A549 (cell line): ENCODE results near the gene IGFBP2. TPM values are rescaled to one million over a fixed set of nuclear protein-coding genes. Genes with fewer than 3 reads are reported as not detected.

ENCODE experiments used
- ATAC-seq, 2 experiments: fragments of 200-7000 bp in 1 of 2; fragments of >200 bp in 1 of 2; cut with Nextera tagmentation in 1 of 2; cut with Tn5 transposase in 1 of 2; 3 replicates each; pipeline versions ENCODE4 v1.8.0 to v1.9.1; 2018 to 2020; ENCODE audit warnings: mild to moderate bottlenecking in 1 of 2, moderate library complexity in 1 of 2
- CTCF ChIA-PET: fragments of 300-600 bp; sonication (Branson Sonifier 250); formaldehyde crosslinking; extraction: SDS; loops from one replicate; lab custom pipeline; 2021; ENCODE audit warnings: antibody characterized with exemption, inconsistent platforms; lab: Yijun Ruan, JAX
- POLR2A ChIA-PET: fragments of 350-600 bp; formaldehyde crosslinking; extraction: SDS; loops from one replicate; lab custom pipeline; 2021; ENCODE audit warnings: antibody characterized with exemption, inconsistent platforms; lab: Yijun Ruan, JAX
- DNase-seq, 2 experiments: peaks; one replicate each; pipeline versions ENCODE4 v3.0.0 to v3.0.0-alpha.2; 2011 to 2016; ENCODE audit warnings: low read depth in 1 of 2, low spot score in 1 of 2
- FAIRE-seq: peaks from 2 replicates; lab custom pipeline; 2011; peaks lifted over from hg19 to GRCh38; lab: Jason Lieb, UNC
- H3K27ac ChIP-seq, 2 experiments: fragments of >200 bp; sonication (Bioruptor Twin); formaldehyde crosslinking; 3 replicates each; pipeline ENCODE4 v1.5.1; 2016 to 2017
- H3K4me1 ChIP-seq: fragments of >200 bp; sonication (Bioruptor Twin); formaldehyde crosslinking; 3 replicates; pipeline ENCODE4 v1.6.1; 2016
- H3K4me2 ChIP-seq: fragments of >200 bp; sonication (Bioruptor Twin); formaldehyde crosslinking; 3 replicates; pipeline ENCODE4 v1.6.1; 2016
- H3K4me3 ChIP-seq: fragments of >200 bp; sonication (Bioruptor Twin); formaldehyde crosslinking; 3 replicates; pipeline ENCODE4 v1.5.1; 2016
- H3K9me3 ChIP-seq: fragments of >200 bp; sonication (Bioruptor Twin); formaldehyde crosslinking; 3 replicates; pipeline ENCODE4 v1.6.1; 2016
- CEBPB ChIP-seq, 2 experiments: fragments of >200 bp in 1 of 2; sonication (Bioruptor Twin) in 1 of 2; formaldehyde crosslinking in 1 of 2; IDR thresholded peaks; 2 replicates each; pipeline ENCODE4 v1.6.1; 2012 to 2016
- E2F6 ChIP-seq: IDR thresholded peaks from 2 replicates; pipeline ENCODE4 v1.6.1; 2012; ENCODE audit warnings: low read depth, borderline replicate concordance
- HDAC2 ChIP-seq: fragments of 200-600 bp; sonication (generic); IDR thresholded peaks from 2 replicates; pipeline ENCODE4 v1.6.1; 2016
- JUN ChIP-seq, 2 experiments: fragments of >200 bp; sonication (Bioruptor Twin); formaldehyde crosslinking; IDR thresholded peaks; 2 replicates in 1 of 2; 3 replicates in 1 of 2; pipeline ENCODE4 v1.6.1; 2016 to 2017
- MAX ChIP-seq: IDR thresholded peaks from 2 replicates; pipeline ENCODE4 v1.6.1; 2012
- MAZ ChIP-seq: fragments of 150-350 bp; IDR thresholded peaks from 2 replicates; pipeline ENCODE4 v1.6.1; 2014; ENCODE audit warnings: antibody characterized with exemption, low read depth, low read length, borderline replicate concordance
- NPAS2 ChIP-seq: fragments of 250-450 bp; sonication (Bioruptor Pico); IDR thresholded peaks from 2 replicates; pipeline ENCODE4 v1.8.0; 2022; ENCODE audit warnings: mild to moderate bottlenecking, moderate library complexity, borderline replicate concordance
- NR3C1 ChIP-seq: fragments of >200 bp; sonication (Bioruptor Twin); formaldehyde crosslinking; IDR thresholded peaks from 3 replicates; pipeline ENCODE4 v1.6.1; 2017
- POLR2AphosphoS2 ChIP-seq: conservative IDR thresholded peaks from 2 replicates; pipeline ENCODE4 v1.6.1; 2012; ENCODE audit warnings: low read length, improper control_type of control experiment, inconsistent platforms
- RARB ChIP-seq: fragments of 250-450 bp; sonication (Bioruptor Pico); IDR thresholded peaks from 2 replicates; pipeline ENCODE4 v1.8.0; 2021; ENCODE audit warnings: mild to moderate bottlenecking, moderate library complexity
- SREBF2 ChIP-seq: fragments of 450-650 bp; IDR thresholded peaks from 2 replicates; pipeline ENCODE4 v1.6.1; 2014; ENCODE audit warnings: mild to moderate bottlenecking, moderate library complexity
- TFCP2L1 ChIP-seq: fragments of 250-450 bp; sonication (Bioruptor Pico); IDR thresholded peaks from 2 replicates; pipeline ENCODE4 v1.5.0; 2021; ENCODE audit warnings: mild to moderate bottlenecking
- TP53 ChIP-seq: fragments of 250-450 bp; sonication (Bioruptor Pico); IDR thresholded peaks from 2 replicates; pipeline ENCODE4 v1.5.0; 2021; ENCODE audit warnings: mild to moderate bottlenecking, moderate library complexity
- ZC3H11A ChIP-seq: fragments of 450-650 bp; IDR thresholded peaks from 2 replicates; pipeline ENCODE4 v1.6.1; 2014; ENCODE audit warnings: antibody characterized with exemption, mild to moderate bottlenecking
- ZNF302 ChIP-seq: fragments of 250-450 bp; sonication (Bioruptor Pico); IDR thresholded peaks from 2 replicates; pipeline ENCODE4 v1.9.0; 2021; ENCODE audit warnings: inconsistent platforms, mild to moderate bottlenecking, moderate library complexity
- WGBS: methylation state at CpG from one replicate; pipeline ENCODE4 v1.1.6; 2017; ENCODE audit errors: missing lambda C conversion rate; 5-methylcytosine and 5-hydroxymethylcytosine counted together
- polyA plus RNA-seq, 4 experiments: library from polyadenylated mRNA; depleted of rRNA in 3 of 4; stranded (reverse); fragments of >200 nt; fragmentation: RNase III in 1 of 4; extraction: RNeasy Plus Mini Kit Qiagen cat#74134 plus additional on column Dnase treatment in 1 of 4; gene quantifications; 2 replicates in 3 of 4; 3 replicates in 1 of 4; pipeline ENCODE4 v1.2.3, GENCODE V29; 2011 to 2017
- TF ChIP-seq, protein P1 (sequence below): fragments of 250-450 bp; sonication (Bioruptor Pico); IDR thresholded peaks from 2 replicates; pipeline ENCODE4 v1.5.0; 2020; ENCODE audit warnings: low read depth, mild to moderate bottlenecking, moderate library complexity
- TF ChIP-seq, protein P2 (sequence below): fragments of 200-600 bp; sonication (generic); IDR thresholded peaks from 2 replicates; pipeline ENCODE4 v1.6.1; 2016; ENCODE audit warnings: antibody characterized with exemption, mild to moderate bottlenecking, moderate library complexity

The IGFBP2 gene
- polyA plus RNA-seq, 2 of the 4 experiments (the other 2 are of a cell fraction): 26.1 to 34.9 TPM

GRCh38 chr2:216658757-216659156 lies 25.5 kb downstream of the IGFBP2 start:
- H3K9me3 ChIP-seq: no peaks in the 10 kb centered on the region
- ChIA-PET CTCF (interaction anchor here (3.9 to 16.9 kb wide), 2 partner anchors 8 to 138 kb away, joined by 20 to 402 read pairs; no protein-coding TSS in a partner anchor), POLR2A (no interaction called here)
- FAIRE-seq (no peak), ATAC-seq (no peak), DNase-seq (no peak)
- H3K4me2 ChIP-seq: no peak overlapping the region
- TF ChIP-seq POLR2AphosphoS2: no peak
- no peak for TF ChIP-seq NR3C1
- TF ChIP-seq TP53: no peak
- TF ChIP-seq, protein P1, sequence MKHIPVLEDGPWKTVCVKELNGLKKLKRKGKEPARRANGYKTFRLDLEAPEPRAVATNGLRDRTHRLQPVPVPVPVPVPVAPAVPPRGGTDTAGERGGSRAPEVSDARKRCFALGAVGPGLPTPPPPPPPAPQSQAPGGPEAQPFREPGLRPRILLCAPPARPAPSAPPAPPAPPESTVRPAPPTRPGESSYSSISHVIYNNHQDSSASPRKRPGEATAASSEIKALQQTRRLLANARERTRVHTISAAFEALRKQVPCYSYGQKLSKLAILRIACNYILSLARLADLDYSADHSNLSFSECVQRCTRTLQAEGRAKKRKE (CRISPR knock-in tag): no peak
- TF ChIP-seq, protein P2, sequence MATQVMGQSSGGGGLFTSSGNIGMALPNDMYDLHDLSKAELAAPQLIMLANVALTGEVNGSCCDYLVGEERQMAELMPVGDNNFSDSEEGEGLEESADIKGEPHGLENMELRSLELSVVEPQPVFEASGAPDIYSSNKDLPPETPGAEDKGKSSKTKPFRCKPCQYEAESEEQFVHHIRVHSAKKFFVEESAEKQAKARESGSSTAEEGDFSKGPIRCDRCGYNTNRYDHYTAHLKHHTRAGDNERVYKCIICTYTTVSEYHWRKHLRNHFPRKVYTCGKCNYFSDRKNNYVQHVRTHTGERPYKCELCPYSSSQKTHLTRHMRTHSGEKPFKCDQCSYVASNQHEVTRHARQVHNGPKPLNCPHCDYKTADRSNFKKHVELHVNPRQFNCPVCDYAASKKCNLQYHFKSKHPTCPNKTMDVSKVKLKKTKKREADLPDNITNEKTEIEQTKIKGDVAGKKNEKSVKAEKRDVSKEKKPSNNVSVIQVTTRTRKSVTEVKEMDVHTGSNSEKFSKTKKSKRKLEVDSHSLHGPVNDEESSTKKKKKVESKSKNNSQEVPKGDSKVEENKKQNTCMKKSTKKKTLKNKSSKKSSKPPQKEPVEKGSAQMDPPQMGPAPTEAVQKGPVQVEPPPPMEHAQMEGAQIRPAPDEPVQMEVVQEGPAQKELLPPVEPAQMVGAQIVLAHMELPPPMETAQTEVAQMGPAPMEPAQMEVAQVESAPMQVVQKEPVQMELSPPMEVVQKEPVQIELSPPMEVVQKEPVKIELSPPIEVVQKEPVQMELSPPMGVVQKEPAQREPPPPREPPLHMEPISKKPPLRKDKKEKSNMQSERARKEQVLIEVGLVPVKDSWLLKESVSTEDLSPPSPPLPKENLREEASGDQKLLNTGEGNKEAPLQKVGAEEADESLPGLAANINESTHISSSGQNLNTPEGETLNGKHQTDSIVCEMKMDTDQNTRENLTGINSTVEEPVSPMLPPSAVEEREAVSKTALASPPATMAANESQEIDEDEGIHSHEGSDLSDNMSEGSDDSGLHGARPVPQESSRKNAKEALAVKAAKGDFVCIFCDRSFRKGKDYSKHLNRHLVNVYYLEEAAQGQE: no peak
- TF ChIP-seq TFCP2L1 (CRISPR knock-in tag): no peak
- no peak for TF ChIP-seq ZNF302
- no peak for TF ChIP-seq HDAC2
- no peak for TF ChIP-seq MAX
- no peak overlapping the region for H3K27ac ChIP-seq
- peaks cover 6% of the 10 kb centered on the region; the same call in 2 of the 3 replicates for H3K4me1 ChIP-seq
- no peak overlapping the region for H3K4me3 ChIP-seq
- 75% methylated on average over 6 of the region's 6 CpGs for WGBS

- TF ChIP-seq, protein P1 (CRISPR knock-in tag): no peak
- TF ChIP-seq RARB (CRISPR knock-in tag): no peak
- TF ChIP-seq ZC3H11A: no peak
- no peak for TF ChIP-seq NR3C1
- TF ChIP-seq JUN (IDR thresholded peaks at IDR 0.05): no peak
- TF ChIP-seq NPAS2 (CRISPR knock-in tag): no peak
- no peak for TF ChIP-seq CEBPB (IDR thresholded peaks at IDR 0.05)
- TF ChIP-seq E2F6: no peak
- TF ChIP-seq MAZ: no peak
- H3K4me3 ChIP-seq: no peak overlapping the region
- H3K9me3 ChIP-seq: no peaks in the 10 kb centered on the region
- DNase-seq (no peak), FAIRE-seq (no peak), ATAC-seq (no peak)
- CTCF ChIA-PET: interaction anchor here (16.9 kb wide), 1 partner anchor 138 kb away, joined by 402 read pairs; no protein-coding TSS in a partner anchor
- peaks cover 2% of the 10 kb centered on the region; the same call in 2 of the 3 replicates for H3K4me1 ChIP-seq
- no peak overlapping the region for H3K27ac ChIP-seq
- WGBS: 68% methylated on average over 6 of the region's 6 CpGs
- H3K4me2 ChIP-seq: no peak overlapping the region
- POLR2A ChIA-PET: no interaction called here
Observed at GRCh38 chr2:216659276-216659675, 26.1 kb downstream of the IGFBP2 start.

DNA sequence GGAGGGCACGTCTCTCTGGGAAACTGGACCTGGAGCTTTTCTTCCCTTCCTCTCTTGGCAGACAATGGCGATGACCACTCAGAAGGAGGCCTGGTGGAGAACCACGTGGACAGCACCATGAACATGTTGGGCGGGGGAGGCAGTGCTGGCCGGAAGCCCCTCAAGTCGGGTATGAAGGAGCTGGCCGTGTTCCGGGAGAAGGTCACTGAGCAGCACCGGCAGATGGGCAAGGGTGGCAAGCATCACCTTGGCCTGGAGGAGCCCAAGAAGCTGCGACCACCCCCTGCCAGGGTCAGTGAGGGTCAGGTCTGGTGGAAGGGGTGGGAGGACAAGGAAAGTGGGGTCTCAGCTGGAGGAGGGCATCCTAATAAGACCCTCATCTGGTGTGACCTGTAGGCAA lies 27.3 kb downstream of the IGFBP2 start:
- Histone ChIP-seq H3K27ac (no peak overlapping the region), H3K9me3 (no peaks in the 10 kb centered on the region), H3K4me2 (no peak overlapping the region), H3K4me1 (no peaks in the 10 kb centered on the region), H3K4me3 (no peak overlapping the region)
- no peak for TF ChIP-seq SREBF2
- ATAC-seq (no peak), FAIRE-seq (no peak), DNase-seq (no peak)
- POLR2A ChIA-PET: no interaction called here
- 83% methylated on average over 10 of the region's 10 CpGs for WGBS
- CTCF ChIA-PET: interaction anchor here (0.9 to 16.9 kb wide), 2 partner anchors 77 to 139 kb away, joined by 3 to 402 read pairs; no protein-coding TSS in a partner anchor
